ENCODE data around the gene MAP3K7CL.

Gene MAP3K7CL

DNA sequence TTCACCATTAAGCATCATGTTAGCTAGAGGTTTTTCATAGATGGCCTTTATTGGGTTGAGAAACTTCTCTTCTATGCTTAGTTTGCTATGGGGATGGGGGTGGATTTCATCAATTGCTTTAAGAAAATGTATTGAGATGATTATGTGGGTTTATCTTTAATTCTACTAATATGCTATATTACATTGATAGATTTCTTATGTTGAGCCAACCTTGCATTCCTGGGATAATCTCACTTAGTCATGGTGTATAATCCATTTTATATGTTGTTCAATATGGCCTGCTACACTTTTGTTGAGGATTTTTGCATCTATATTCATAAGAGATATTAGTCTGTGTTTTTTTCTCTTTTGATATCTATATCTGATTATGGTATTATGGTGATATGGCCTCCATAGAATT lies 70.7 kb downstream of the MAP3K7CL start:
- no peak for DNase-seq

GRCh38 chr21:29205009-29205408 lies 74.6 kb downstream of the MAP3K7CL start:
- no peak for DNase-seq

- no peak for DNase-seq
These were observed 75.5 kb downstream of the MAP3K7CL start for GRCh38 chr21:29205988-29206387.

DNA sequence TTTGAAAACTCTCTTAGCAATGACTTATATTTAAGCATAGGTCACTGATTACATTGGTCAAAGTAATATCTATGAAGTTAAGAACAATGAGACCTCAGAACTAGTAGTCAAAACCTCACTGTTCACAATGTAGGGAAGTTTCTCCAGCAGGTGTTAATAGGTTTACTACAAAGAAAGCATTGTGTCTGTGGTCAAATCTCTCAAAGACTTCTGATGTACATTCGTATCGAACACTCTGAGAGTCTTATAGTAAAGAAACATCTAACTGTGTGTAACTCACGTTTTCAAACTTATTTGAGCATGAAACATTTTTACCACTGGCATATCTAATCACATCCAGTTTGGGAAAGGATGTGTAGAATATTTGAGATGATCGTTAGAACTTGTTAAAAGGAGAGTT lies 76.0 kb downstream of the MAP3K7CL start:
- no peak for DNase-seq

DNA sequence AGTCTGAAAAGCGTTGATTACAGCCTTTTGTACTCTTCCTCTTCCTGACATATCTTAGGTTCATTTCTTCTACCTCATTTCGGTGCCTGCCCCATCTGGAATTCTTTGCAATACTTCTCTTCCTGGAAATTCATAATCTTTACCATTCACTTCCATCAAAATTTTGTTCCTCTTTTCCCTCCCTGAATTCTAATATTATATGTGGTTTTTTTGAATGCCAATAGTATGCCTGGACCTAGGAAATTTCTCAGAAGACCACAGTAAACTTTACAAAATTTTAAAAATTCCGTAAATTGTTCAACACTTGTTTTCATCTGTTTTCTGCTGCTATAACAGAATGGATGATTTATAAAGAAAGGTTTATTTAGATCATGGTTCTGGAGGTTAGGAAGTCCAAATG lies 76.8 kb downstream of the MAP3K7CL start:
- DNase-seq, result no peak

GRCh38 chr21:29208044-29208681 lies 77.7 kb downstream of the MAP3K7CL start:
- DNase-seq, result no peak

DNA sequence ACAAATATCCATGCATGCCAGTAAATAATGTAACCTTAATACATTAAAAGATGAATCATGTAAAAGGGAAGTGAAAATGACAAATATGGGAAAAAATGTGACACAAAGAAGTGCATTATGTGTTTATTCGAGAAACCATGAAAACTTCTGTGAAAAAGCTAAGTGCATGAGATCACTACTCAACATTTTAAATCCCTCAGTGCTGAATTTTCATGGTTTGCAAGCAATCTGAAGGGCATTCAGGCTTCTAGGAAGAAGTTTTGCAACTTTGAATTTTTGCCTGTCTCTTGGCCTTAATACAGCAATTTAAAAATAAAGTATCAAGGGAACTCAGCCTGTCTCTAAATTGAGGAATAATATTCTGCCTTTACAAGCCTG lies 78.2 kb downstream of the MAP3K7CL start:
- DNase-seq, result no peak

GRCh38 chr21:29209696-29210095 lies 79.3 kb downstream of the MAP3K7CL start:
- no peak for DNase-seq

DNA sequence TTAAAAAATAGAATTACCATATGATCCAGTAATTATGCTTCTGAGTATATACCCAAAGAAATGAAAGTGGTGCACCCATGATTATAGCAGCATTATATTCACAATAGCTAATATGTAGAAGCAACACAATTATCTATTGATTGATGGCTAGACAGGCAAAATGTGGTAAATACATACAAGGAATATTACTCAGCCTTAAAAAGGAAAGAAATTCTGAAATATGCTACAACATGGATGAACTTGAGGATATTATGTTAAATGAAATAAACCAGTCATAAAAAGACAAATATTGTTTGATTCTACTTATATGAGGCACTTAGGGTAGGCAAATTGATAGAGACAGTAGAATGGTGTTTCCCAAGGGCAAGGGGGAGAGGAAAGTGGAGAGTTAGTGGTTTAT lies 80.8 kb downstream of the MAP3K7CL start:
- DNase-seq, result no peak

DNA sequence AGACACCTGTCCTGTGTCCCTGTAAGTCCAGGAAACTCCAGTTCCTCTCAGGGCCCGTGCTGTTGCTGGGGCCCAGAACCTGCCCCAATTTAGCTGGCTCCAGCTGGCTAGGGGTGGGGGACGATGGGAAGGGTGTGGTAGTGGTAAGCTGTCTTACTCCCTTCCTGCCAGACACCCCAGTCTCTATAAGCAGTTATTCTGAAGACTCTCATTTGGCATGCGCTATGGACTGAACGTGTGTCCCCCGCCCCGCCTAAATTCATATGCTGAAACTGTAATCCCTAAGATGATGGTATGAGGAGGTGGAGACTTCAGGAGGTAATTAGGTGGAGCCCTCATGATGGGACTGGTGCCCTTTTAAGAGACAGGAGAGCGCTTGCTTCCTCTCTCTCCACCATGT lies 82.0 kb downstream of the MAP3K7CL start:
- no peak for DNase-seq

DNA sequence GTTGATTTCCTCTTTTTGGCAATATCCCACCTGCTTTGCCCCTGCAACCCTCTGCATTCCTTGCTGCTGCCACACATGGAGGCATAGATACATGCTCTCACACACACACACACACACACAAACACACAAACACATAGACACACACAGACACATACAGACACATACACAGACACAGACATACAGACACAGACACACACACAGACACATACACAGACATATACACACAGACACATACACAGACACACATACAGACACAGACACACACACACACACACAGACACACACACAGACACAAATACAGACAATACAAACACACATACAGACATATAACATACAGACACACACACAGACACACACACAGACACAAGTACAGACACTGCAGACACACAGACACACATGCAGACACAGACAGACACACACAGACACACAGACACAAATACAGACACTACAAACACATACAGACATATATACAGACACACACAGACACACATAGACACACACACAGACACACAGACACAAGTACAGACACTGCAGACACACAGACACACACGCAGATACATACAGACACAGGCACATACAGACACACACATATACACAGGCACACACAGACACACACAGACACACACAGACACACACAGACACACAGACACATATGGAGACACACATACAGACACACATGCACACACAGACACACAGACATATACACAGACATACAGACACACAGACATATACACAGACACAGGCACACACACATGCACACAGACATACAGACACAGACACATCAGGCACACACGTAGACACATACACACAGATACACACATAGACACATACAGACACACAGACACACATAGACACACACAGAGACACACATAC lies 83.3 kb downstream of the MAP3K7CL start:
- DNase-seq, result no peak

GRCh38 chr21:29215709-29216108 lies 85.3 kb downstream of the MAP3K7CL start:
- DNase-seq, result no peak

DNA sequence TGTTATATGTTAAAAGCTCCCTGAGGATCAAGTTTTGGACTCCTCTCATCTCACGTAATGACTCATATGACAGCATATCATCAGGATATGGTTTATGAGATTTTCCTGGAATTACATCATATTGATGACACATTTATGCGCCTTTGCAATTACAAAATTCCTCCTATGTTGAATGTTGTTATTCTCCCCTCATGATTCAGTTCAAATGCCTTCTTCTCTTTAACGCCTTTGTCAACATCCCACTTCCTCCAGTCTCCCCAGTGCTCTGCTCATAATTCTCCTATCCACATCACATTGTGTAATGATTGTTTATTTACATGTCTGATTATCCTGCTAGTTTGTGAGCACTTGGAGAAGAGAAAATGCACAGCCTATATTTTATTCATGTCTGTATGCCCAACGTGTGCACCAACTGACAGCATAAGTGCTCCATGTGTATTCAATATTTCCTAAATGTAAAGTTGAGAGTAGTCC lies 87.4 kb downstream of the MAP3K7CL start:
- no peak for DNase-seq

DNA sequence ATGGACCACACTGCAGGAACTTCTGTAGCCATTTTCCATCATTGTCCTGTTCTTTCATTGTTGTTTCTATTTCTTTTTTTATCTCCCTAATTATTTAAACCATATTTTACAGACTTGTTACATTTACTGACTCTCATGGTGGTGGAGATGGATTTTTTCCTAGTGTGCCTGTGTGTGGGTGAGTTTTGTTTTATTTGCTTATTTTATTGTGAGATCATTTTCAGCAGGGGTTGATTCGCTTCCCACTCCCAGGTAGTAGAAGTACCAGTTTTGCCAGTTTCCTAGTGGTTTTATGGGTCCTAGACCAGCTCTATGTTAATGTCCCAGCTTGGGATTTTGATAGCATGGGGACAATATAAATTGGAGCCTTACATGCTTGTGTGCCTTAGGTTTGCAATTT lies 88.3 kb downstream of the MAP3K7CL start:
- DNase-seq, result no peak

DNA sequence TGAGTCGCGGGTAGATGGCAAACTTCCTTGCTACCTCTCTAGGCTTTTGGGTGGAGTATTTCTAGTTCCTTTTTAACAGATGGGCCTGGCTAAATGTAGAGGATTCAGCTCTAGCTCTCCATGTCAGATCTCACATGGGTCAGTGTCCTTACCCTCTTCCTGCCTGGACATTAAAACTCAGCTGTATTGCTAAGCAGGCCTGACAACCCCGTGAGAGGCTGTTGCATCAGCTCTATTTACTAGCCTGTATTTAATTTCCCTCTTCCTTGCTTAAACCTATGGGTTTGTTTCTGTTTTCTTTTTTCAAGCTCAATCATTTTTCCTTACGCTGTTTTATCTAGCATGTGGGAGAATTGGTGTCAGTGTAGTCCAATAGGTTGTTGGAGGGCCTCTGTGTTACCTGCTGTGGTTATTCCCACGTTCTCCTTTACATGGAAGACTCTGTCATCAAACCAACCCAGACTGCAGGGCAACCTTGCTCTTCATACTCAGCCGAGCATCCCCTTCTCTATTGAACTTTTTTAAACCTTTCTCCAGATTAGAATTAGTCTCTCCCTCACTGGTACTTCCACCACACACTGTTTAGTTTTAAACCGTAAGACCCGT lies 88.8 kb downstream of the MAP3K7CL start:
- no peak for DNase-seq

- DNase-seq, result peak; percentile 49
These were observed 90.9 kb downstream of the MAP3K7CL start for GRCh38 chr21:29221253-29221744.

GRCh38 chr21:29224006-29224405 lies 93.6 kb downstream of the MAP3K7CL start:
- no peak for DNase-seq

All from SHP77 treated with DMSO at 0.1 percent for 48 hours (cell line).